Measurements from ENCODE around the gene STEAP3.
A peak's percentile ranks its signal among the peaks of the same experiment; 100 is the strongest.

STEAP3 gene

DNA sequence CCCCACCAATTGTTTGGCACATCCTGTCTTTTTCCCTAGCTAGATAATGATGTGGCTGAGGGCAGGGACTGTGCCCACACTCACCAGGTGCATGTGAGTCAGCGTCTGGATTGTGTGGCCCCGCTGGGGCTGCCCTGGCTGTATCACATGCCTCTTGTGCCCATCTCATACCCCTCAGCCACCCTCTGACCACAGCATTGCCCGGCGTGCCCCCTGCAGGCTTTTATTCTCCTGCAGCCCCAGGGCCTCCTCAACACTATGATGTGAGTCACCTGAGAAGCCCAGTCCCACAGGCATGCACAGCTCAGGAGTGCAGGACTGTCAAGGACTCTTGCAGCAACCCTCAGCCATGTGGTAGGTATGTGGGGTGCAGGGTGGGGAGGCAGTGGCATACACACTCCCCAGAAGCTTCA, 14.8 kb upstream of the STEAP3 start:
- H3K27ac Mint-ChIP-seq, result no peak overlapping the region
- H3K4me1 Mint-ChIP-seq (ENCODE audit: low read depth), result no peaks in the 10 kb centered on the region
- no peaks in the 10 kb centered on the region for H3K9me3 Mint-ChIP-seq (ENCODE audit: low read depth)
- no peaks in the 10 kb centered on the region for H3K36me3 Mint-ChIP-seq
- H3K4me3 Mint-ChIP-seq, result no peak overlapping the region
- H3K27me3 Mint-ChIP-seq, result no peaks in the 10 kb centered on the region

GRCh38 chr2:119212139-119212800, 11.4 kb upstream of the STEAP3 start:
- H3K27me3 Mint-ChIP-seq, result no peaks in the 10 kb centered on the region
- no peaks in the 10 kb centered on the region for H3K9me3 Mint-ChIP-seq (ENCODE audit: low read depth)
- no peak overlapping the region for H3K4me3 Mint-ChIP-seq
- no peak overlapping the region for H3K27ac Mint-ChIP-seq
- no peaks in the 10 kb centered on the region for H3K4me1 Mint-ChIP-seq (ENCODE audit: low read depth)
- no peaks in the 10 kb centered on the region for H3K36me3 Mint-ChIP-seq

GRCh38 chr2:119214453-119215037, 9.1 kb upstream of the STEAP3 start:
- Mint-ChIP-seq H3K27ac (no peak overlapping the region), H3K4me1 (ENCODE audit: low read depth) (no peaks in the 10 kb centered on the region), H3K27me3 (peaks cover 1% of the 10 kb centered on the region), H3K9me3 (ENCODE audit: low read depth) (no peaks in the 10 kb centered on the region), H3K4me3 (no peak overlapping the region), H3K36me3 (no peaks in the 10 kb centered on the region)

GRCh38 chr2:119216994-119217393, 6.6 kb upstream of the STEAP3 start:
- H3K27me3 Mint-ChIP-seq, result peaks cover 6% of the 10 kb centered on the region
- no peak overlapping the region for H3K4me3 Mint-ChIP-seq
- H3K27ac Mint-ChIP-seq, result no peak overlapping the region
- no peaks in the 10 kb centered on the region for H3K9me3 Mint-ChIP-seq (ENCODE audit: low read depth)
- no peaks in the 10 kb centered on the region for H3K4me1 Mint-ChIP-seq (ENCODE audit: low read depth)
- no peaks in the 10 kb centered on the region for H3K36me3 Mint-ChIP-seq

DNA sequence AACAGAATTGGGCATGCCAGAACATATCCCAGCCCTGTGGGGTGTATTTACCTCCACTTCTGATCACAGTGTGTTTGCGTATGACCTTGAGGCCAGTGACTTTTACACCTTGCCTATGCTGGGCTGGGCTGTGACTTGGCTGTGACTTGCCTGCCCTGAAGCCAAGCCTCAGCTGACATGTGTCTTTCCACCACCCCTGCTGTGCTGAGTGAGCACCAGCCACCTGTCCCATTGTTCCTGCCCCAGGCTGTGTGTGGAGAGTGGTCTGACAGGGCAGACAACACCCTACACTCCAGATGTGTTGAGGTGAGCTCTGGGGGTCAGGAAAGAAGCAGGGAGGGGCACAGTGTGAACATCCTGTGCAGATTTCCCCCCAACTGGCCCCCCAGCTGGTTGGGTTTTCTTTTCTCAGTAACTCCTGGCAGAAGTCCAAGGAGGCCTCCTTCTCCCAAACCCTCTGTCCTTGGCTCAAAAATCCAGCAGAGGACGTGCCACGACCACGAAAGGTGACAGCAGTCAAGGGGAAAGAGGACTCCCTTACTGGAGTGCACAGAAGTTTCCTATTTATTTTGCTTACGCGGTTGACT, 5.1 kb upstream of the STEAP3 start:
- H3K4me3 Mint-ChIP-seq, result no peak overlapping the region
- H3K36me3 Mint-ChIP-seq, result no peaks in the 10 kb centered on the region
- H3K27ac Mint-ChIP-seq, result no peak overlapping the region
- peaks cover 11% of the 10 kb centered on the region for H3K27me3 Mint-ChIP-seq
- H3K9me3 Mint-ChIP-seq (ENCODE audit: low read depth), result no peaks in the 10 kb centered on the region
- no peaks in the 10 kb centered on the region for H3K4me1 Mint-ChIP-seq (ENCODE audit: low read depth)

GRCh38 chr2:119219873-119220272, 3.8 kb upstream of the STEAP3 start:
- Mint-ChIP-seq H3K27ac (no peak overlapping the region), H3K36me3 (no peaks in the 10 kb centered on the region), H3K27me3 (peaks cover 11% of the 10 kb centered on the region), H3K4me1 (ENCODE audit: low read depth) (no peaks in the 10 kb centered on the region), H3K4me3 (no peak overlapping the region), H3K9me3 (ENCODE audit: low read depth) (no peaks in the 10 kb centered on the region)

DNA sequence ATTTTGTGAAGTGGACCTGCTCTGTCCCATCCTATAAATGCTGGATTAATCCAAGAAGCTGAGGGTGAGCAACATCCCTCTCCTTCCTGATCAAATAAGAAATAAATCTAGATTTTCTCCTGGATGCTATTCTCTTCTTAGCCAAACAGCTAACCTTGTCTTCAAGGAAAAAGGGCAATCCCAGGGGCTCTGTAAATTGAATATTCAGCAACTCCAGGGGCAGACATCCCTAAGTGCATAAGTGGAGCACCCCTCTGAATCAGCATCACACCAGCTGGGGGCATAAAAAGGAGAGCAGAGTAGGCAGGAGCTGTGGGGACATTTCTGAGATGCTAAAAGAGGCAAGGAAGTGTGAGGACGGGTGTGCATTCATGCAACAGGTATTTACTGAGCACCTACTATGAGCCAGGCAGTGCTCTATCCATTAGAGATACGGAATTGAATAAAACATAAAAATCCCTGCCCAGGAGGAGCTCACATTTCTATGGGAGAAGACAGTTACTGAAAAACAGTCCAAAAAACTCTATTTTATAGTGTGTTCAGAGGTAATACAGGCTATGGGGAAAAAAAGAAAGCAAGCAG, 2.8 kb upstream of the STEAP3 start:
- no peaks in the 10 kb centered on the region for H3K9me3 Mint-ChIP-seq (ENCODE audit: low read depth)
- no peaks in the 10 kb centered on the region for H3K36me3 Mint-ChIP-seq
- H3K4me1 Mint-ChIP-seq (ENCODE audit: low read depth), result no peaks in the 10 kb centered on the region
- H3K4me3 Mint-ChIP-seq, result no peak overlapping the region
- no peak overlapping the region for H3K27ac Mint-ChIP-seq
- peaks cover 15% of the 10 kb centered on the region for H3K27me3 Mint-ChIP-seq

DNA sequence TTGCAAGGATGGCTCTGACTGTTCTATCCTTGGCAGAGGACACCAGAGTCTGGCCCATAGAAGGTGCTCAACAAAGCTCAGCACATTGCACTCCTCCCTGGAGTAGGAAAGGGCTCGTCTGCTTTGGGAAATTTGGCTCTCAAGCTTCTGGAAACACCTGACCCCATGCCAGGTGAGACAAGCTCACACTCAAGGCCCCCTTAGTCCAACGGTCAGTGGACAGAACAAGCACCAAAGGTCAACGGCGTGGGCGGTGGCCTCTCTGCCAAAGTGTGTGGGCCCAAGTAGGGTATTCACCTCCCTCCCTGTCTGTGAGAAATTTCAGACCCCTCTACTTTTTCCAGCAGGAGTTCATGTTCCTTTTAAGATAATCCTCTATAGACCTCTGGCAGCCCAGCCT, 2.0 kb upstream of the STEAP3 start:
- no peaks in the 10 kb centered on the region for H3K36me3 Mint-ChIP-seq
- no peak overlapping the region for H3K27ac Mint-ChIP-seq
- no peaks in the 10 kb centered on the region for H3K9me3 Mint-ChIP-seq (ENCODE audit: low read depth)
- H3K4me3 Mint-ChIP-seq, result no peak overlapping the region
- H3K27me3 Mint-ChIP-seq, result peaks cover 15% of the 10 kb centered on the region
- H3K4me1 Mint-ChIP-seq (ENCODE audit: low read depth), result no peaks in the 10 kb centered on the region

GRCh38 chr2:119222213-119222612, 1.4 kb upstream of the STEAP3 start:
- H3K9me3 Mint-ChIP-seq (ENCODE audit: low read depth), result no peaks in the 10 kb centered on the region
- H3K36me3 Mint-ChIP-seq, result no peaks in the 10 kb centered on the region
- no peaks in the 10 kb centered on the region for H3K4me1 Mint-ChIP-seq (ENCODE audit: low read depth)
- H3K27me3 Mint-ChIP-seq, result peaks cover 15% of the 10 kb centered on the region
- no peak overlapping the region for H3K27ac Mint-ChIP-seq
- peak overlapping the region; percentile 23 for H3K4me3 Mint-ChIP-seq

GRCh38 chr2:119222863-119223520, 642 bp upstream of the STEAP3 start:
- H3K4me3 Mint-ChIP-seq, result peak overlapping the region; percentile 35
- H3K27me3 Mint-ChIP-seq, result peaks cover 13% of the 10 kb centered on the region
- no peak overlapping the region for H3K27ac Mint-ChIP-seq
- no peaks in the 10 kb centered on the region for H3K9me3 Mint-ChIP-seq (ENCODE audit: low read depth)
- H3K36me3 Mint-ChIP-seq, result no peaks in the 10 kb centered on the region
- H3K4me1 Mint-ChIP-seq (ENCODE audit: low read depth), result no peaks in the 10 kb centered on the region

DNA sequence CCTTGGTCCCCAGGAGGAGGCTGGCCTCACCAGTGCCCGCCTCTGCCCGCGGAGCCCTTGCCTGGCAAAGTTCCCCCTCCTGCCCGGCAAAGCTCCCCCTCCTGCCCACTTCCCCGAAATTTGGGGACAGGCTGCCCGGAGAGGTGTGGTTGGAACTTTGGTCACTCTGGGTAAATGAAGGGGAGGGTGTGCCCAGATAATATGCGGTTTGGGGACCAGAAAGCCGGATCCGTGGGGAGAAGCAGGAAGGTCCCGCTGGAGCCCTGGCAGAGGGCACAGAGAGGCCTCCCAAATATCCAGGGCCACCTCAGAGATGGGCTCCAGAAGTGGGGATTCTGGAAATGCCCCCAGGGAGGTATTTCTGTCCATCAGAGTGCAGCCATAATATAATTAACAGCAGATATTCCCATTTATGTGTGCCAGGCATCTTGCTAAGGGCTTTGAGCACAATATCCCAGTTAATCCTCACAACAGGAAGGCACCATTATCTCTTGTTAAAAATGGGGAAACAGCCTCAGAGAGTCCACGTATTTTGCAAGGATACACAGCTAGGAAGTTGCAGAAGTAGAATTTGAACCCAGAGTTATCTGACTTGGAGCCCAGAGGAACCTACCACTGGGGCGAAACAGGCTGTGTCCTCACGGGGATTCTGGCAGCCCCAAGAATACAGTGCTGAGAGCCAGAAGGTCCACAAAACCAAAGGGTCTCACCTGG, 914 bp downstream of the STEAP3 start:
- no peak overlapping the region for H3K4me3 Mint-ChIP-seq
- H3K4me1 Mint-ChIP-seq (ENCODE audit: low read depth), result no peaks in the 10 kb centered on the region
- H3K36me3 Mint-ChIP-seq, result no peaks in the 10 kb centered on the region
- H3K27me3 Mint-ChIP-seq, result peaks cover 13% of the 10 kb centered on the region
- no peaks in the 10 kb centered on the region for H3K9me3 Mint-ChIP-seq (ENCODE audit: low read depth)
- no peak overlapping the region for H3K27ac Mint-ChIP-seq

DNA sequence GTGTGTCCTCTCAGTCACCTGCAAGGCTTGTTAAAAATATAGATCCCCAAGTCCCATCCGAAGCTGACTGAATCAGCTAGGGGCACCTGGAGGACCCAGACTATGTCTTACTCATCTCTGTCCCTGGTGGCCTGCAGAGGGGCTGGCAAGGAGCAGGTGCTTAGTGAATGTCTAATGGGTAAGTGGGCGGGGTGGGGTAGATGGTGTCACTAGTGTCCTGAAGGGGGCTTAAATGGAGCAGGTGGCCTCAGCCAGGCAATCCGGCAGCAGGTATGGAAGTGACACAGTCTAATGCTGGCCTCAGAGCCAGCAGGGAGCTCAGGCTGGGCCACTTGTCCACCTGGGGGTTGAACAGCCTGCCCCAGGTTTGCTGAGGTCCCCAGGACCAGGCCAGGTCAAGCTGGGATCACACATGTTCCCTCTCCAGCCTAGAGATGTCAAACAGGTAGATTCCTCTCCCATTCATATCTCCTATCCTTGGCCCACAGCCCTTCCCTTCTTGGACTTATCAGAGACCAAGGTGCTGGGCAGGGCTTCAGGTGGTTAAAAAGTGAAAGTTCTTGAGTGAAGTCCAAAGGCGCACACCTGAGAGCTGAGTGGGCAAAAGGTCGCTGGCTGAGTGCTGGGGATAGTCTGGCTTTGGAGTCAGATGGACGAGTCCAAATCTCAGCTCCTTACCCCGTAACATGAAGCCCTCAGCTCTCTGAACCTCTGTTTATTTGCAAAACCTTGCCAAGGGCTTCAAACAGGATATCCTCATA, 1.7 kb downstream of the STEAP3 start:
- Mint-ChIP-seq H3K4me3 (no peak overlapping the region), H3K27me3 (peaks cover 10% of the 10 kb centered on the region), H3K36me3 (no peaks in the 10 kb centered on the region)

DNA sequence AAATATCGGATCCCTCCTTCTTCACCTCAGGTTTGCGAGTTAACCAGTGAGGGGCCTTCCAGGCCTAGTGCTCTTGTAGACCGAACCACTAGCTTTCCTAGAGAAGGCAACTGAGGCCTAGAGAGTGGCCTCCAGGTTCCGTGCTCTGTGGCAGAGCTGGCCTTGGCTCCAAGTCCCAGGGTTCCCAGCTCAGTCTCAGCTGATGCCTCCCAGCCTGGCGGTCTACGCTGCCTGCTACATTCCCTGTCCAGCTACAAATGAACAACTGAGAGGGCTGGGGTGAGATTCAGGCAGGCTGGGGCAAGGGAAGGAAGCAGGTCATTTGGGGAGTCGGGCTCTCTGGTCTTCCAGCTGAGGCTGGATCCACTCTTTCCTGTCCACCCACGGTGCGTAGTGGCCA, 2.3 kb downstream of the STEAP3 start:
- H3K27ac Mint-ChIP-seq, result no peak overlapping the region

More for the DNA sequence above, 1.7 kb downstream of the STEAP3 start:
- Mint-ChIP-seq H3K4me1 (ENCODE audit: low read depth) (no peaks in the 10 kb centered on the region), H3K27ac (no peak overlapping the region), H3K9me3 (ENCODE audit: low read depth) (no peaks in the 10 kb centered on the region)

DNA sequence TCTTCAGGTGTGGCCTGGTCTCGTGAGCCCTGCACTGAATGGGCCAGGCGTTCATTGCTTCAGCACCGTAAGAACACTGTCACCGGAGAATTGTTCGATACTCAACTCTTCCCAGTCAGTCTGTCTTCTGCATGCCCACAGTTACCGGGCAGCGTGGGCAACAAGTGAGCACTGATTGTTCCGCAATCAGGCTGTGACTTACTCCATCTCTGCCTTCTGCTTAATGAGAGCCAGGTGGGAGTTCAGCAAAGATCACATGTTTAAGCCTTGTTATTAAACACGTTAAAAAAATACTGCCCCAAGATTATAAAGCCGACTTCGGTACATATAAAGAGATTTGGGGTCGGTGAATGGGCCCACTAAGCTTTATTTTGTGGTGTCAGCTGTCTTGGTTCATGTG, 3.7 kb downstream of the STEAP3 start:
- Mint-ChIP-seq H3K4me1 (ENCODE audit: low read depth) (no peaks in the 10 kb centered on the region), H3K4me3 (no peak overlapping the region), H3K36me3 (no peaks in the 10 kb centered on the region), H3K27ac (no peak overlapping the region), H3K9me3 (ENCODE audit: low read depth) (no peaks in the 10 kb centered on the region), H3K27me3 (peaks cover 7% of the 10 kb centered on the region)

More for the DNA sequence above, 2.3 kb downstream of the STEAP3 start:
- Mint-ChIP-seq H3K4me1 (ENCODE audit: low read depth) (no peaks in the 10 kb centered on the region), H3K27me3 (peaks cover 10% of the 10 kb centered on the region), H3K9me3 (ENCODE audit: low read depth) (no peaks in the 10 kb centered on the region), H3K4me3 (no peak overlapping the region), H3K36me3 (no peaks in the 10 kb centered on the region)
